Regular cardiac myocyte (primary cell): ENCODE data around the gene PSORS1C1. TPM values are rescaled to one million over a fixed set of nuclear protein-coding genes. Genes with fewer than 3 reads are reported as not detected.

ENCODE experiments used
- total RNA-seq: library from RNA; depleted of rRNA; stranded (reverse); fragments of >200 nt; gene quantifications from 2 replicates; pipeline ENCODE4 v1.2.3, GENCODE V29; 2014

PSORS1C1 gene, protein sequence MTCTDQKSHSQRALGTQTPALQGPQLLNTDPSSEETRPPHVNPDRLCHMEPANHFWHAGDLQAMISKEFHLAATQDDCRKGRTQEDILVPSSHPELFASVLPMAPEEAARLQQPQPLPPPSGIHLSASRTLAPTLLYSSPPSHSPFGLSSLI
- 0.19 and 1.7 TPM in 2 replicates for total RNA-seq

GRCh38 chr6:31114541-31114878 lies at the start of gene PSORS1C1:
PSORS1C1 (plus strand) TSS chr6:31114800; CDS start chr6:31129633, 14,833 bp downstream.

GRCh38 chr6:31112478-31112877 lies 2.1 kb upstream of the PSORS1C1 start, which contains the start of gene C6orf15:
C6orf15 (minus strand) TSS chr6:31112575; CDS start chr6:31112555, 20 bp downstream.

GRCh38 chr6:31120151-31120915 lies 5.7 kb downstream of the PSORS1C1 start, which contains the start of gene CDSN:
CDSN (minus strand) TSS chr6:31120446; CDS start chr6:31120419, 27 bp downstream.

GRCh38 chr6:31138982-31139381 lies 24.4 kb downstream of the PSORS1C1 start, which contains the start of gene PSORS1C2:
PSORS1C2 (minus strand) TSS chr6:31139066; CDS start chr6:31139026, 40 bp downstream.

DNA sequence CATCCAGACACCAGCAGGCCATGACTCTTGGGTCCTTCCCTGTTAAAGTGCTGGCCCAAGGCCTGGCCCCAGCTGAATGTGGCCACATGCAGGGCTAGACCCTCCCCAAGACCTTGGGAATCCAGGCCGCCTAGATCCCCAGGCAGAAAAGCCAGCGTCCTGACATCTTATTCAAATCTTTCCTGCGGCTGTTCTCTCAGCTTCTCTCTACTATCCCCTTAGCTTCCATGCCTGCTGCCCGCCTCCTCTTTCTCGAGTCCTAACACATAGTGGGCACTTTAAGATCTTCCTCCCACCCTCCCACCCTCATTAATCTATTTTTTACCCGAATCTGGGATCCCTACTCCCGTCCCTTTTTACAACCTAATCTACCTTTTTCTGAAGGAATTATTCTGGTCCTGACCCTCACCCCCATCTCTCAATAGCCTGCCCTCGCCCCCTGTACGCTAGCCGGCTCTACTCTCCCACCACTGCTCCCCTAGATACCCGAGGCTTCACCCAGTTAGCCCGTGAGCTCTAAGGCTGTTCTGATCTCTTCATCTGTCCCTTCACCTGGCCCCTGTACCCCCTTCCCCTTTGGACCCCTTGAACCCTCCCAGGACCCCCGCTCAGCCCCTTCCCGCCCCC lies 43.0 kb downstream of the PSORS1C1 start, which contains the start of gene CCHCR1:
Gene CCHCR1, minus strand, starts transcription at position 290 of the 627 bp plus-strand sequence. Its CDS starts 202 bp downstream, at position 88.

GRCh38 chr6:31158140-31158862 lies 43.7 kb downstream of the PSORS1C1 start, which contains the start of gene TCF19:
TCF19 (plus strand) TSS chr6:31158589; CDS start chr6:31159470, 881 bp downstream.

DNA sequence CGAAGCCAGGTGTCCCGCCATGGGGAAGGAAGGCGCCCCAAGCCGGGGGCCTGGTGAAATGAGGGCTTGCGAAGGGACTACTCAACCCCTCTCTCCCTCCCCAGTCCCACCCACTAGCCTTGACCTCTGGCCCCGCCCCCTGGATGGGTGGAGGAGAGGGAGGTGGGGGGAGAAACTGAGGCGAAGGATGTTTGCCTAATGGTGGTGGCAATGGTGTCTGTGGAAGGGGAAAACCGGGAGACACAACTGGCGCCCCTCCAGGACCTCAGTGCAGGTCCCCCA lies 55.9 kb downstream of the PSORS1C1 start, which contains the start of gene POU5F1:
Gene POU5F1, minus strand, starts transcription at position 83 of the 282 bp plus-strand sequence. Its CDS starts 62 bp downstream, at position 21.

Other genes starting within 250 kb of the PSORS1C1 start
- 12.1 and 46.8 TPM in 2 replicates for gene DDR1, start 230.3 kb upstream of the PSORS1C1 start, total RNA-seq
- 7.3 and 13.8 TPM in 2 replicates for gene GTF2H4, start 206.6 kb upstream of the PSORS1C1 start, total RNA-seq
- gene VARS2, start 200.6 kb upstream of the PSORS1C1 start, total RNA-seq = 14.4 and 16.5 TPM in 2 replicates
- gene SFTA2, start 182.6 kb upstream of the PSORS1C1 start, total RNA-seq = not detected in 2 replicates
- not detected in 2 replicates for gene MUCL3, start 173.8 kb upstream of the PSORS1C1 start, total RNA-seq
- gene MUC21, start 131.1 kb upstream of the PSORS1C1 start, total RNA-seq = not detected in 2 replicates
- not detected in 2 replicates for gene MUC22, start 104.3 kb upstream of the PSORS1C1 start, total RNA-seq
- gene C6orf15, start 2.2 kb upstream of the PSORS1C1 start, total RNA-seq = not detected in 2 replicates
- gene CDSN, start 5.6 kb downstream of the PSORS1C1 start, total RNA-seq = under 0.01 TPM in 1 of 2 replicates, not detected in the other
- gene PSORS1C2, start 24.3 kb downstream of the PSORS1C1 start, total RNA-seq = not detected in 2 replicates
- 14.7 and 19.0 TPM in 2 replicates for gene CCHCR1, start 43.0 kb downstream of the PSORS1C1 start, total RNA-seq
- 3.7 and 42.6 TPM in 2 replicates for gene TCF19, start 43.8 kb downstream of the PSORS1C1 start, total RNA-seq
- 0.38 and 3.4 TPM in 2 replicates for gene POU5F1, start 55.9 kb downstream of the PSORS1C1 start, total RNA-seq
- 118 and 135 TPM in 2 replicates for gene HLA-C, start 157.3 kb downstream of the PSORS1C1 start, total RNA-seq
- 116 and 206 TPM in 2 replicates for gene HLA-B, start 242.4 kb downstream of the PSORS1C1 start, total RNA-seq